SJSA1 (cell line): Measurements from ENCODE around the gene TRIM44. TPM values are rescaled to one million over a fixed set of nuclear protein-coding genes. Genes with fewer than 3 reads are reported as not detected.

Source experiments
- DNase-seq, 2 experiments: peaks; one replicate each; pipeline ENCODE4 v3.0.0-alpha.2; 2015 to 2020; ENCODE audit warnings: low spot score in 2 of 2, low read depth in 1 of 2
- H3K27ac ChIP-seq: fragments of 250-450 bp; sonication (Bioruptor Pico); 2 replicates; pipeline ENCODE4 v1.5.1; 2020; ENCODE audit warnings: mild to moderate bottlenecking, moderate library complexity
- H3K27me3 ChIP-seq: fragments of 250-450 bp; sonication (Bioruptor Pico); replicated peaks from 2 replicates; pipeline ENCODE4 v1.5.1; 2020; ENCODE audit warnings: mild to moderate bottlenecking, moderate library complexity
- H3K36me3 ChIP-seq: fragments of 250-450 bp; sonication (Bioruptor Pico); 2 replicates; pipeline ENCODE4 v1.5.1; 2020; ENCODE audit warnings: mild to moderate bottlenecking
- H3K4me1 ChIP-seq: fragments of 250-450 bp; sonication (Bioruptor Pico); replicated peaks from 2 replicates; pipeline ENCODE4 v1.6.1; 2021; ENCODE audit warnings: mild to moderate bottlenecking
- H3K4me3 ChIP-seq: fragments of 250-450 bp; sonication (Bioruptor Pico); 2 replicates; pipeline ENCODE4 v1.5.1; 2020; ENCODE audit warnings: mild to moderate bottlenecking
- H3K9me3 ChIP-seq: fragments of 250-450 bp; sonication (Bioruptor Pico); replicated peaks from 2 replicates; pipeline ENCODE4 v1.5.1; 2020; ENCODE audit warnings: mild to moderate bottlenecking
- total RNA-seq: library from RNA; depleted of rRNA; stranded (reverse); fragments of >200 nt; shearing (Covaris generic); gene quantifications from 2 replicates; pipeline ENCODE4 v1.2.3, GENCODE V29; 2014; rRNA removed

The TRIM44 gene, protein sequence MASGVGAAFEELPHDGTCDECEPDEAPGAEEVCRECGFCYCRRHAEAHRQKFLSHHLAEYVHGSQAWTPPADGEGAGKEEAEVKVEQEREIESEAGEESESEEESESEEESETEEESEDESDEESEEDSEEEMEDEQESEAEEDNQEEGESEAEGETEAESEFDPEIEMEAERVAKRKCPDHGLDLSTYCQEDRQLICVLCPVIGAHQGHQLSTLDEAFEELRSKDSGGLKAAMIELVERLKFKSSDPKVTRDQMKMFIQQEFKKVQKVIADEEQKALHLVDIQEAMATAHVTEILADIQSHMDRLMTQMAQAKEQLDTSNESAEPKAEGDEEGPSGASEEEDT
- total RNA-seq: 48.7 and 64.5 TPM in 2 replicates

DNA sequence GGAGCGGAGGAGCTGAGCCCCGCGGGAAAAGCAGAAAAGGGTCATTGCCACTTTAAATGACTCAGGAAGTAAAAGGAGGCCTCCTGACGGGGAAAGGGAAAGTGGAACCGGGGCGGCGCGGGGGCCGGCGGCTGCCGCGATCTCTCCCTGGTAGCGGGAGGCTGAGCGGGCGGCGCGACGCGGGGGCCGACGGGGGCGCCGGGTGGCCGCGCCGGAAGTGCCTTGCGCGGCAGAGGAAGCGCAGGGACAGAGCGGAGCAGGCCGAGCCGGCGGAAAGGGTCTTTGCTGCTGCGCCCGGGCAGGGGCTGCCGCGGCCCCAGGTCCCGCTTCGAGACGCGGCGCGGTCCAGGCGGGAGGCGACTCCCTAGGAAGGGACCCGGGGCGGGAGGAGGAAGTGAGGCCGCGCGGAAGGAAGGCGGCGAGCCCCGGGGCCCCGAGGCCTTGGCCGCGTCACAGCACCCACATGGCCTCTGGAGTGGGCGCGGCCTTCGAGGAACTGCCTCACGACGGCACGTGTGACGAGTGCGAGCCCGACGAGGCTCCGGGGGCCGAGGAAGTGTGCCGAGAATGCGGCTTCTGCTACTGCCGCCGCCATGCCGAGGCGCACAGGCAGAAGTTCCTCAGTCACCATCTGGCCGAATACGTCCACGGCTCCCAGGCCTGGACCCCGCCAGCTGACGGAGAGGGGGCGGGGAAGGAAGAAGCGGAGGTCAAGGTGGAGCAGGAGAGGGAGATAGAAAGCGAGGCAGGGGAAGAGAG is at the start of gene TRIM44:
Gene TRIM44, plus strand, starts transcription at position 127 of the 759 bp plus-strand sequence. Its CDS starts 337 bp downstream, at position 464.
- Histone ChIP-seq H3K9me3 (peaks cover 21% of the 10 kb centered on the region), H3K4me3 (peak within 1 kb of the TSS; percentile 79), H3K27ac (peak within 1 kb of the TSS; percentile 98), H3K36me3 (peaks cover 44% of the 10 kb centered on the region), H3K27me3 (no peaks in the 10 kb centered on the region), H3K4me1 (peaks cover 35% of the 10 kb centered on the region)
- peak; percentile 87 to 92 for DNase-seq

DNA sequence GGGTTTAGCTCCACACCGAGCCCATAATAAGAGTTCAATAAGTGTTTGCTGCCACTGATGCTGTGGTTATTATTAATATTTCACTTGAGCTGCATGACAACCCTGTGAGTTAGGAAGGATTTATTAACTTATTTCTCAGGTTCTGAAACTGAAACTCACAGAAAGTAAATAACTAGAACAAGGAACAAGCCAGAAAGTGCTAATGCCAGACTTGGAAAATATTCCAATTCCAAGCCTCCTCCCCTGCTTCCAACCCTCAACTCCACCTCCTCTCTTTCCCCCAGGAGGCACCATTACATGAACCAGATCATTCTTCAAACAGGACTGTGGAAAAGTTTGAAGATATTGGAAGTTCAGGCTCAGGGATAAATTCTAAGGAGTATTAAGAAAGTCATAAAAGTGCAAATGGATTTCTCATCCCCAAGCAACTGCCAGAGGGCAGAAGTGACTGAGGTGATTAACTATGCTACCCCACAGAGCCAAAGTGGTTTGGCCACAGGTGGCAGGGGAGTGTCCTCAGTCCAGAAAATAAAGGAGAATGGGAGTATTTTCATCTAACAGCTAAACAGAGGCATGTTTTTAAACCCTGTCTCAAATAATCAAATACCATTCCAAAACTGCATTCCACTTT is 47.5 kb upstream of the TRIM44 start:
- Histone ChIP-seq H3K9me3 (no peaks in the 10 kb centered on the region), H3K4me1 (peaks cover 32% of the 10 kb centered on the region), H3K36me3 (peaks cover 9% of the 10 kb centered on the region; the same call in 1 of the 2 replicates), H3K27ac (no peak overlapping the region), H3K27me3 (no peaks in the 10 kb centered on the region), H3K4me3 (no peak overlapping the region)
- no peak for DNase-seq

DNA sequence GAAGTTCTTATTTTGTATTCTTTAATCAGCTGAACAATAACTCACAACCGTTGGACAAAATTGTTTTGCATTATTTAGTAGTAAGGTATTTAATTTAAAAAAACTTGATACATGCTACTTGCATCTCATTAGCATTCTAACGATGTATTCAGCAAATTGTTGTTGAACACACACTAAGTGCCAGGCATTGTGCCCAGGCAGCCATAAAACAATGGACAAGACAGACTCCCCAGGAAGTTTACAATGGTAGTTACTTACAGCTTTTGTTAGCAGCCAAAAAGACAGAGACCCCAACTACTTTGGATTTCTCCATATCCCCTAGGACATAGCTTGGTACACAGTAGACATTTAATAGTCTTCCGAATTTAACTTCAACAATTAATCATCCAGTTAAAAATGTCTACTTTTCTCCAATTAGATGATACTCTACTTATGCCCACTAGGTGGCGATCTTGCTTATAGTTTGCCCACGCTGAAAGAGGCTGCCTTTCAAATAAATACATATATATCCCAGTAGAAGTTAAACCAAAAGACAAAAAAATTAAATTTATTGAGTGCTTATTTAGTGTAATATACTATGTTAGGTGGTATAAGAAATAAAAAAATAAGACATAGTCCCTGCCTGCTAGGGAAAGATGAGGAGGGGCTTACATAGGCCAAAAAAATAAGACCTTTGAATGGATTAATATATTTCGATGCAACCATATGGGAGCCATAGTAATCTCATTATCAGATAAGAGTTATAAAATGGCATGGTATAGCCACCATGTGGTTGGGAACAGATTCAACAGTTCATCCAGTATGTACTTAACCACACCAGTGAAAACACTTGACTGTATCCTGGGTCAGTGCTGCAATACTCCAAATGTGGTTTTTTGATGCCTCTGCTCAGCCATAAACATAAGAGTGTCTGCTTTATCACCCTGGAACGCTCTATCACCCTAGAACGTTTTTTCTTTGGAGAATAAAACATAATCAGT is 46.4 kb upstream of the TRIM44 start:
- peaks cover 44% of the 10 kb centered on the region for H3K4me1 ChIP-seq
- H3K36me3 ChIP-seq: peaks cover 9% of the 10 kb centered on the region; the same call in 1 of the 2 replicates
- no peak overlapping the region for H3K4me3 ChIP-seq
- peak in 1 of 2 experiments; percentile 54 for DNase-seq
- no peaks in the 10 kb centered on the region for H3K9me3 ChIP-seq
- H3K27me3 ChIP-seq: no peaks in the 10 kb centered on the region
- no peak overlapping the region for H3K27ac ChIP-seq

DNA sequence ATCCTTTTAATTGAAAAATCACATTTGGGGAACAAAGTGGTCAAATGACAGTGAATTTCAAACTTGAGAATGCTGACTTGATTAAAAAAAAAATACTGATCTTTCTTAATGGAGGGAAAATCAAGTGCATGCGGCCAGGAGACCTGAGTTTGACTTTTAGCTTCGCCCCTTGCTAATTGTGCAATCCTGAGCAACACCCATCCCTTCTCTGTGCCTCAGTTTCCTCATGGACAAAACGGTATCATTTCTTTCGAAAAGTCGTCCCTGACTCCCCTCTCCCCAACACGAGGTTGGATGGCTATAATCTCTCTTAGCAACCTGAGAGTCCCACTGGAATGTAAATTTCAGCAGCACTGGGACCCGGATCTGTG is 45.3 kb upstream of the TRIM44 start:
- DNase-seq: no peak
- Histone ChIP-seq H3K9me3 (no peaks in the 10 kb centered on the region), H3K4me3 (peak overlapping the region; percentile 76)

DNA sequence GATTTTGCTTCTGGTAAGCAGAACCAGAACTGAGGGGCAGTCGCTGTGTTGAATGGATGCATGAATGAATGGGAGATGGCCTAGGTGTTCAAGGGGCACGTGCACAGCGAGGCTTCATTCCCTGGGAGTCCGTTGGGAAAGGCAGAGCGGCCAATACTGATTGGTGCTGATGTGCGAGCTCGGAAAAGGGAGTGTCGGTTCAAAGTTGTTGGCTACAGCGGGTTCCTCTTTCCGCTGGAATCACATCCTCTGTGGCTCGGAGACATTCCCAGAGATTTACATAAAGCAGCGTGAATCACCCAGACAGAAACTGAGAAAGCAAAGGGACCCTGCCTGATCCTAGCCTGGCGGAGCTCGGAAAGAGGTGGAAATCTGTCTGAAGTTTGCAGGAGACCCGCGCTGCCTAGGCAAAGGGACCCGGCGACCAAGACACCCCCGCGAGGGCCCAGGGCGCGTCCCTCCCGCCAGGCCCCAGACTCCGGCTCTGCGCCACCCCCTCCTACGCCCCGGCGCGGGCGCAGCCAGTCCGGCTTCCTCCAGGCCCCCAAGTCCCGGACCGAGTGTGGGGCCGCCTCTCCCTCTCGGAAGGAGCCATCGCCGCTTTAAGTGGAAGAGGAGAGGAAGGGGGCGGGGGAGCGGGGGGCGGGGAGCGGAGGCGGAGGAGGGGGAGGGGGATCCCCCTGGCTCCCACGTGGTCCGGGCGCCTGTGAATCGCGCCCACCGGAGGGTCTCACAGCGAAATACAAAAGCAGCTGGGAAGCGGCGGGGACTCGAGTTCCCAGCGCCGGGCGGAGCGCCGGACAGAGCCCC is 44.7 kb upstream of the TRIM44 start, which contains the start of gene FJX1:
Gene FJX1, plus strand, starts transcription at position 774 of the 810 bp plus-strand sequence. CDS start 177 bp downstream, outside the sequence.
- H3K4me1 ChIP-seq: peaks cover 60% of the 10 kb centered on the region
- H3K9me3 ChIP-seq: no peaks in the 10 kb centered on the region
- H3K27ac ChIP-seq: peak within 1 kb of the TSS; percentile 95
- peaks cover 9% of the 10 kb centered on the region; the same call in 1 of the 2 replicates for H3K36me3 ChIP-seq
- peak; percentile 83 to 90 for DNase-seq
- H3K27me3 ChIP-seq: no peaks in the 10 kb centered on the region
- H3K4me3 ChIP-seq: peak within 1 kb of the TSS; percentile 76

More for the DNA sequence above, 45.3 kb upstream of the TRIM44 start:
- Histone ChIP-seq H3K36me3 (peaks cover 9% of the 10 kb centered on the region; the same call in 1 of the 2 replicates), H3K27ac (peak overlapping the region; percentile 95), H3K27me3 (no peaks in the 10 kb centered on the region), H3K4me1 (peaks cover 55% of the 10 kb centered on the region)

DNA sequence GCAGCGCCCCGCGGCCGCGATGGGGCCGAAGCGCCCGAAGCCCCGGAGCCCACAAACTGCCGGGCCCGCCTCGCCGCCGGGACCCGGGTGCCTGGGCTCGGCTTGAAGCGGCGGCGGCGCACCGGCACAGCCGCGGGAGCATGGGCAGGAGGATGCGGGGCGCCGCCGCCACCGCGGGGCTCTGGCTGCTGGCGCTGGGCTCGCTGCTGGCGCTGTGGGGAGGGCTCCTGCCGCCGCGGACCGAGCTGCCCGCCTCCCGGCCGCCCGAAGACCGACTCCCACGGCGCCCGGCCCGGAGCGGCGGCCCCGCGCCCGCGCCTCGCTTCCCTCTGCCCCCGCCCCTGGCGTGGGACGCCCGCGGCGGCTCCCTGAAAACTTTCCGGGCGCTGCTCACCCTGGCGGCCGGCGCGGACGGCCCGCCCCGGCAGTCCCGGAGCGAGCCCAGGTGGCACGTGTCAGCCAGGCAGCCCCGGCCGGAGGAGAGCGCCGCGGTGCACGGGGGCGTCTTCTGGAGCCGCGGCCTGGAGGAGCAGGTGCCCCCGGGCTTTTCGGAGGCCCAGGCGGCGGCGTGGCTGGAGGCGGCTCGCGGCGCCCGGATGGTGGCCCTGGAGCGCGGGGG is 44.0 kb upstream of the TRIM44 start:
- peak overlapping the region; percentile 95 for H3K27ac ChIP-seq
- H3K4me3 ChIP-seq: peak overlapping the region; percentile 76
- H3K27me3 ChIP-seq: no peaks in the 10 kb centered on the region
- peaks cover 68% of the 10 kb centered on the region for H3K4me1 ChIP-seq
- peaks cover 9% of the 10 kb centered on the region; the same call in 1 of the 2 replicates for H3K36me3 ChIP-seq
- no peaks in the 10 kb centered on the region for H3K9me3 ChIP-seq
- peak; percentile 46 to 76 for DNase-seq

DNA sequence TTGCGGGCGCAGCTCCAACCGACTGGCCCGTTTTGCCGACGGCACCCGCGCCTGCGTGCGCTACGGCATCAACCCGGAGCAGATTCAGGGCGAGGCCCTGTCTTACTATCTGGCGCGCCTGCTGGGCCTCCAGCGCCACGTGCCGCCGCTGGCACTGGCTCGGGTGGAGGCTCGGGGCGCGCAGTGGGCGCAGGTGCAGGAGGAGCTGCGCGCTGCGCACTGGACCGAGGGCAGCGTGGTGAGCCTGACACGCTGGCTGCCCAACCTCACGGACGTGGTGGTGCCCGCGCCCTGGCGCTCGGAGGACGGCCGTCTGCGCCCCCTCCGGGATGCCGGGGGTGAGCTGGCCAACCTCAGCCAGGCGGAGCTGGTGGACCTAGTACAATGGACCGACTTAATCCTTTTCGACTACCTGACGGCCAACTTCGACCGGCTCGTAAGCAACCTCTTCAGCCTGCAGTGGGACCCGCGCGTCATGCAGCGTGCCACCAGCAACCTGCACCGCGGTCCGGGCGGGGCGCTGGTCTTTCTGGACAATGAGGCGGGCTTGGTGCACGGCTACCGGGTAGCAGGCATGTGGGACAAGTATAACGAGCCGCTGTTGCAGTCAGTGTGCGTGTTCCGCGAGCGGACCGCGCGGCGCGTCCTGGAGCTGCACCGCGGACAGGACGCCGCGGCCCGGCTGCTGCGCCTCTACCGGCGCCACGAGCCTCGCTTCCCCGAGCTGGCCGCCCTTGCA is 43.3 kb upstream of the TRIM44 start:
- H3K4me3 ChIP-seq: peak overlapping the region; percentile 76
- peak overlapping the region; percentile 95 for H3K27ac ChIP-seq
- no peaks in the 10 kb centered on the region for H3K9me3 ChIP-seq
- peak; percentile 61 to 76 for DNase-seq
- H3K36me3 ChIP-seq: peaks cover 9% of the 10 kb centered on the region; the same call in 1 of the 2 replicates
- H3K4me1 ChIP-seq: peaks cover 74% of the 10 kb centered on the region
- H3K27me3 ChIP-seq: no peaks in the 10 kb centered on the region

DNA sequence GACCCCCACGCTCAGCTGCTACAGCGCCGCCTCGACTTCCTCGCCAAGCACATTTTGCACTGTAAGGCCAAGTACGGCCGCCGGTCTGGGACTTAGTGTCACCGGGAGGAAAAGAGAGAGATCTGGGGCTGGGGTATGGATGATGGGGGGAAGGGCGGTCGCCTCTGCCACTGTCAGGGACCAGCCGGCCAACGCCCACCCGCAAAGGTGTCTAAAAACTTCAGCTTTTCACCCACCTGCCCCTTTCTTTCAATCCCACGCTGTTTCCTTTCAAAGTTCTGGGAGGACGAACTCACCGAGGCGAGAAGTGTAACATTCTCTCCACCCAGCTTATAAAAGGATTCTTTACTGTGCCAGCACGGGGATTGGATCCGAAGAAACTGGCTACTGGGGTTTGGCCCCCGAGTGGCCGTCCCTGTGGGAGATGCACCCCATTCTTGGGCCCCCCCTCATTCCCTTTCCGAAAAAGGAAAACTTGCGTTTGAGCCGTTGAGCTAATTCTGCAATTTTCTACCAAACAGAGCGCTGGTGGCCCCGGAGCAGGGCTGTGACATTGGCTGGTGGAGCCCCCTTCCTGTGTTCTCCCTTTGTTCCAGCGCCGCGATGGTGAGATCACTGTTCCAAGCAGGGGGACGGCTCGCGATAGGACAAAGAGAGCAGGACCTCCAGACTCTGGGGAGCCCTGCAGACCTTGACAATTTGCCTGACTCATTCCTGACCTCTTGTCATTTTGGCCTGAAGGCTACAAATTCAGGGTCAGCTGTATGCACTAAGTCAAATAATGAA is 42.5 kb upstream of the TRIM44 start:
- DNase-seq: peak; percentile 74 to 82
- peak overlapping the region; percentile 95 for H3K27ac ChIP-seq
- H3K4me3 ChIP-seq: peak overlapping the region; percentile 76
- no peaks in the 10 kb centered on the region for H3K27me3 ChIP-seq
- H3K36me3 ChIP-seq: peaks cover 9% of the 10 kb centered on the region; the same call in 1 of the 2 replicates
- H3K4me1 ChIP-seq: peaks cover 75% of the 10 kb centered on the region
- no peaks in the 10 kb centered on the region for H3K9me3 ChIP-seq

DNA sequence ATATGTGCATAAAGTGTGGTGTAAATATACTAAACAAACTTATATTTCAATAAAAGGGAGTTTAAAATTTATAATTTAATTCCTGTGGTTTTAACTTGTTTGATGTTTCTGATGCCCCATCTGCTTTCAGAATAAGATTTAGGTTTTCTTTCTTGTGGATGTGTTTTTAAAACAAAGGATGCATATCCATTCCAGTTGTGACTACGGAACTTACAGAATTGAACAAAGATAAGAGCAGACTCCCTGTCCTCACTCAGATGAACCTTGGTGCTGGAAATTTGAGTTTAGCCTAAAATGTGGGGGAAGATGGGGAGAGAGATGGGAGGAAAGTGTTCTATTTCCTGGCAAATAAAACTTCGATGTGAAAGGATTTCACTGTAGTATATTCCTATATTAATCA is 41.8 kb upstream of the TRIM44 start:
- H3K4me3 ChIP-seq: peak overlapping the region; percentile 76; the same call in 1 of the 2 replicates
- peaks cover 9% of the 10 kb centered on the region; the same call in 1 of the 2 replicates for H3K36me3 ChIP-seq
- no peaks in the 10 kb centered on the region for H3K27me3 ChIP-seq
- no peaks in the 10 kb centered on the region for H3K9me3 ChIP-seq
- peaks cover 75% of the 10 kb centered on the region for H3K4me1 ChIP-seq
- H3K27ac ChIP-seq: peak overlapping the region; percentile 95
- no peak for DNase-seq

DNA sequence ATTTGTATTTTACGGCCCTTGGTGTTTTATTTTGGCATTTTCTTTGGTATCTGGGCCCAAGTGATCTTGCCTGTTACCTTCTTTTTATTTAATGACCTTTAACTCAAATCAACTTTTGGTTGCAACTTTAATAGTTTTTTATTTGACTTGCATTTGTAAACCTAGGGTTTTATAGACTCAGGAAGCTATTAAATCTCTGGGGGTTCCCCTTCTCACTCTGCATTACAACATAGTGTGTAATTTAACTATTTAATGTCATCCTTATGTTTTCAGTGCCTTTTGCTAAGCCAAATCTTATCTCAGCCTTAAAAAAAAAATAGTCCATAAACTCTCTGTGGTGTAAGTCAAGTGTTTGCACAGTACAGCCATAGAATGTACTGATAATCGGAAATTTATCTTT is 41.0 kb upstream of the TRIM44 start:
- Histone ChIP-seq H3K36me3 (peaks cover 9% of the 10 kb centered on the region; the same call in 1 of the 2 replicates), H3K27ac (peak overlapping the region; percentile 95), H3K27me3 (no peaks in the 10 kb centered on the region), H3K4me1 (peaks cover 68% of the 10 kb centered on the region), H3K4me3 (no peak overlapping the region), H3K9me3 (no peaks in the 10 kb centered on the region)
- no peak for DNase-seq
